DMS53 treated with DMSO at 0.1 percent for 48 hours (cell line): Measurements from ENCODE around the gene FAM149B1.

Source experiments
- DNase-seq: peaks from one replicate; lab custom pipeline; 2025; ENCODE audit not compliant: unreplicated experiment; lab: John Stamatoyannopoulos, UW

FAM149B1 gene

GRCh38 chr10:73263693-73264347 is 95.9 kb downstream of the FAM149B1 start:
- peak; percentile 30 for DNase-seq

GRCh38 chr10:73264423-73264822 is 96.5 kb downstream of the FAM149B1 start:
- no peak for DNase-seq

DNA sequence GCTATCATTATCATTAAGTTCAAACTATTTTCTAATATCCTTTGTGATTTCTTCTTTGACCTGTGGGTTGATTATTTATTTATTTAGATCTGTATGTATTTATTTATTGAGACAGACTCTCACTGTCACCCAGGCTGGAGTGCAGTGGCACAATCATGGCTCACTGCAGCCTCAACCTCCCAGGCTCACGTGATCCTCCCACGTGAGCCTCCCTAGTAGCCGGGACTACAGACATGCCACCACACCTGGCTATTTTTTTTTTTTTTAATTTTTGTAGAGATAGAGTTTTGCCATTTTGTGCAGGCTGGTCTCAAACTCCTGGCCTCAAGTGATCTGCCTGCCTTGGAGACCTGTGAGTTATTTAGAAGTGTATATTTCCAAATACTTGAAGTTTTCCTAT is 113.2 kb downstream of the FAM149B1 start:
- no peak for DNase-seq

GRCh38 chr10:73287441-73287840 is 119.5 kb downstream of the FAM149B1 start:
- DNase-seq = no peak

DNA sequence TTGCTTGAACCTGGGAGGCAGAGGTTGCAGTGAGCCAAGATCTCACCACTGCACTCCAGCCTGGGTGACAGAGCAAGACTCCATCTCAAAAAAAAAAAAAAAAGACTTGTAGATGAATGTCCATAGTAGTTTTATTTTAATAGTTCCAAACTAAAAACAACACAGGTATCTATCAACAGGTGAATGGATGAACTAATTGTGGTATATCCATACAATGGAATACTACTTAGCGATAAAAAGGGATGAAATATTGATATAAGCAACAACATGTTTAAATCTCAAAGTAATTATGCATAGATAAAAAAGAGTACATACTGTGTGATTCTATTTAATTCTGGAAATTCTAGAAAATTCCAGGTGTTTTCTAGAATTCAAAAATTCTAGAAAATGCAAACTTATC is 122.0 kb downstream of the FAM149B1 start:
- no peak for DNase-seq

DNA sequence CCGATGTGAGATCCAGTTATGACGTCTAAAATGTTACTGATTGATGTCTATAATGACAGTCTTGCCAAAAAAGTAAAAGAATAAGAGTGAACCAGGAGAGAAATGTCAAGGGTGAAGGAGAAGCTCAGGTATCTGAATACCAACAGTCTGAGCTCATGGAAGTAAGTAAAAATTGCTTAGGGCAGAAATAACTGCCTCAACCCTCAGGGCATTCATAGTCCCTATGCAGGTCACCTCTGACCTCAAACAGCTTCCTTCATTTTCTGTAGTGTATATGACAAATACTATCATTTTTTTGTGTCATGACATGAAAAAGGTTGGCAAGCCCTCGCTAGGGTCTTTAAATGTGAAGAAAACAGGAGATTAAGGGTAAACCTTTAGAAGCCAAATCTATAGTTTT is 125.5 kb downstream of the FAM149B1 start:
- DNase-seq = no peak
